Activated CD4-positive, alpha-beta T cell treated with anti-CD3 and anti-CD28 coated beads, Interleukin-2, amount 50 U/mL, for 24 hours (primary cell): Measurements from ENCODE around the gene GZMA.
"Not testable (repeated sequence)": the region's sequence is repeated elsewhere in the genome, so short reads cannot be mapped to it uniquely, and the experiment has no call there.

Experiments used
- DNase-seq, 2 donors: peaks; one replicate each; pipeline ENCODE4 v3.0.0-alpha.2; 2020; ENCODE audit warnings: low read depth in 1 of 2, low spot score in 1 of 2

GZMA gene

DNA sequence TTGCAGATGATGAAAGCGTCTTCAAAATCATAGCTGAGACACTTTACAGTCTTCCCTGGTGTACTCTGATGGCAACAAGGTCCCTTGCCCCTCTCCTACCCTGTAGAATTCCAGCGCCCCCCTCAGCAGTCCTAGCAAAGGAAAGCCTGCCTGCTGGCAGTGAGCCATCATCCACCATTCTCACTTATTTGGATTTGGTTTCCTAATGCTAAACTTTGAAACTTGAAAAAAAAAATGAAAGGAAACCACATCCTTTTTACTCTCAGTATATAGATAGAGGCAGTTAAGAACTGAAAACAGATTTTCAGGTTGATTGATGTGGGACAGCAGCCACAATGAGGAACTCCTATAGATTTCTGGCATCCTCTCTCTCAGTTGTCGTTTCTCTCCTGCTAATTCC is at the start of gene GZMA:
GZMA (plus strand) TSS at position 299 of the 400 bp plus-strand sequence; CDS start at position 336, 37 bp downstream.
- no peak for DNase-seq

DNA sequence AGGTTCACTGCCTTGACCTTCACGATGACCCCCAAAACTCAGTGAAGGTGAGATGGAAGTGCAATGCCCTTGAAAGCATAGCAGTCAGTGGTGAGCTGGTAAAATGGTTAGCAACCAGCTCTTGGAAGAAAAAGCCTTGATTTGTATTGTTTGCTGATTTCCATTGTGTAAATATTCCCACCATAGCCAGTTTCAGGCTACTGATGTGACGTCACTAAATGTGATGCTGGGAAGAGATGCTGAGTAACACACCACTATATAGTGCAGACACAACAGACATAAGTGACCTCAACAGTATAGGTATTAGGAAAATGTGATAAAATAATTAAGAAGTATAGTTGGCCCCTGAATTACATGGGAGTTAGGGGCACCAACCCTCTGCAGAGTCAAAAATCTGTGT is 47.3 kb upstream of the GZMA start:
- DNase-seq, result no peak

DNA sequence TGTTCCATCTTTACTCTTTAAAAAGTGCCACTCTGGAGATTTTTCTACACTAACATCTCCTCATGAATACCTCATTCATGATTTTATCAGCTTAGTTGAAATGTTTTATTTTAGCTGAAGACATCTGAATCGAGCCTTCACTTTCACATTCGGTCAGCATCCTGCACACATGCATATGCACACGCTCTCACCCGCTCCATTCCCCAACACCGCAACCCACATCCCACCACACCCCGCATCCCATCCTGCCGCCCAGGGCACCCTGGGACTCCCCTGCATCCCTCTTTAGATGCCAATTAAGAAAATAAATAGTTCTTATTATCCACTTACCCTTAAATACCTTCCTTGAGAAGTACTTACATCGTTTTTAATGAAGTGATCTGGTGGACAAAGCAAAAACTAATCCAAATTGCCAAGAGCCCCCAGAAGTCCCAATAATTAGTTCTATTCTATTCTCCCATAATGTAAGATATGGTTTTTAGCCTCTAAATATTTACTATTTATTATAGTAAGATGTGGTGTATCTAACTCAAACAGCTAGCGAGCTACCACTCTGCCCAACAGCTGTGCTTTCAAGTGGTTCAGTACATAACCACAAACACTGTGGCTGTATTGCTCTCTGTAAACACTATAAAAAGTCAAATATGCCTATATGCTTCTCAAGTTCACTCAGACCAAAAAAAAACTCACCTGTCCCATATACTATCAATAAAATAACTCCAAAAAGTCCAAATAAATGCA is 40.2 kb upstream of the GZMA start:
- peak; percentile 5 to 17 for DNase-seq

DNA sequence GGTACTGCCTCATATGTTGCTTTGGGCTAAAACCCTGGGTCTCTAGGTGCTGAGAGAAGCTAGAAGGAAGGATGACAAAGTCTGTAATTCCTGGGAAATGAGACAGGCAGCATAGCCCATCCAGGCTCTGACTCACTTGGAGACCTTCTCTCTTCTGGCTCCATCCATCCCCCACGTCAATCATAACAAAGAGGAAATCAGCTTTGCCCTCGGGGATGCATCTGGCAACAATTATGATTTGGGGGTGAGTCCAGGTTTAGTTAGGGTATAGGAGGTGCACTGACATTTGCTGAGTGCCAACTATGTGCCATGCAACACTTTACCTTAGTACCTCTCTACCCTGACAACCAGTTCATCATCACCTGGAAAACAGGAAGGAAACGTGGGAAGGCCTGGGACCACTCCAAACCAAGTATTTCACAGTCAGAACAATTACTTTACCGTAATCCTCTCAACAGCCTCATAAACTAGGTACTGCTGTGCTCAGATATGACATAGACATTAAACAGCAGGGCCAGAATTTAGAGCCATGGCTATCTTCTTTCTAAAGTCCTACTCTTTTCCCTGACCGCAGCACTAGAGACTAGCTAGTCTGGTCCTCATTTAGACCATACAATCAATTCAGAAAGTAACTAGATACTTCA is 39.1 kb upstream of the GZMA start:
- no peak for DNase-seq

DNA sequence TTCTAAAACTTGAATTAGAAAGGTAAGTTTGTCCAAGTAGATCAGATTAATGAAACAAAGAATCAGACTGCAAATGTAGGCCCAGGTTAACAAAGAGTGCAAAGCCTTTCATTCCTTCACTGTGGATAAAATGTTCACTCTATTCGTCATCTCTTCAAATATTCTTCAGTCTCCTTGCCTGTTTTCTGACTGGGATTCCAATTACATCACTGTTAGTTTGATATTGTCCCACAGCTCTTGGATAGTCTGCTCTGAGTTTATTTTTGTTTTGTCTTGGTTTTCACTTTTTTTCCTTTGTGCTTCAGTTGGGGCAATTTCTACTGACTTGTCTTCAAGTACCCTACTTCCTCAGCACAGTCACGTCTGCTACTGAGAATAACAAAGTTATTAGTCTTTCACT is 38.5 kb upstream of the GZMA start:
- no peak for DNase-seq

DNA sequence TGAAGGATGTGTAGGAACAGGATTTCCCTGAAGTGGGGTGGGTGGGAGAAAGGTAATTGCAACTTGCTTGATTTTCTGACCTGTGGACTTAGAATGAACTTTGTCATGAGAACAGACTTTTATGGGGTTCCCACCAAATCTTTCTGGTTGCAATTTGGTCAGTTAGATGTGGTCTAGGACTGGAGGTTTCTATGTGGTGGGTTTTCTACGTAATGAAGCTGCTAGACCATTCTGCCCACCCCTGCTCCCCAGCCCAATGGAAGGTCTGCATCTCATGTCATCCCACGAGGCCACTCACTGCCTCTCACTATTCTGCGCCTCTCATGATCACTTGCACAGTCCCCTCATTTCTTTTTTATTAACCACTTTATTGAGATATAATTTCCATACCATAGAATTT is 37.9 kb upstream of the GZMA start:
- DNase-seq, result no peak

DNA sequence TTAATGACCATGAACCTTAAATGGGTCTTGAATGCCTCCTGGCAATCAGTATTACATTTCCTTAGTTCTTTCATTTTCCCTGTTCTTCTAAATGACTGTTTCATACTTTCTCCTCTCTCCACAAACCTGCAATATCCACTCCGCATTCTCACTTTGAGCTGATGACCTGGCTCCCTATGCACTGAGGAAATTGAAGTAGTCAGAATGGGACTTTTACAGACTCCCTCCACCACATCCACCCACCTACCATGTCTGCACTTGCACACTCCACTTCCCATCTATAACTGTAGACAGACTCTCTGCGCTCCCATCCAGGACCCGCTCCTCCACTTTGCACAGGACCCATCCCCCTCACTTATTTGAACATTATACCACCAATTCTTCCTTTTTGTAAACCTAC is 36.2 kb upstream of the GZMA start:
- no peak for DNase-seq

DNA sequence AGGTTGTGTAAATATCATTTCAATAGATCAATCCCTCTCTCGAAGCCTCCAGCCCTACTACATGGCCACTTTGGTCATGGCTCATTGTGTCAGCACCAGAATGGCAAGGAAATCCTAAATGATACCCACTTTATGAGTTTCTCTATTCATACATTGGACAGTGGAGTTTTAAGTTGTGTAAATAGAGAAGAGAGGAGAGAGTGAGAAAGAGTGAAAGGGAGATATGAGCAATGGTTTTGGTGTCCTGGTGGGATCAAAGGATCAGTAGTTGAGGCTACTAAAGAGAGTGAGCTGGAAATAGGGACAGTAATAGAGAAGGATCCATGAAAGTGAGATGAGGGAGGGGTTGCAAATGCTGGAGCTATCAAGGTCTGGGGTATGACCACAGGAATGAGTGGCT is 31.5 kb upstream of the GZMA start:
- DNase-seq, result no peak

DNA sequence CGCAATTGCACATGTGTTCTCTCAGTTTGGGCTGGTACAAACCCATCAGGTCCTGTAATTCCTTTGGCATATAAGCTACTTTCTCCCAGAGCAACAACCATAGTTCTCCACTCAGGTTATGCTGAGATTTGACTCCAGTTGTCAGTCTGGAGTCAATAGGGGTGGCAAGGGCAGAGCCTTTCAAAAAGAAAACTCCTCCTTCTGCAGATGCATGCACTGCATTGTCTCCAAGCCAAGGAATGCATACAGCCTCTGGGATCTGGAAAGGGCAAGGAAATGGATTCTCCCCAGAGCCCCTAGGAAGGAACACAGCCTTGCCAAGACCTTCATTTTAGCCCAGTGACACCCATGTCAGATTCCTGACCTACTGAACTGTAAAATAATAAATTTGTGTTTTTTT is 31.0 kb upstream of the GZMA start:
- DNase-seq, result no peak

DNA sequence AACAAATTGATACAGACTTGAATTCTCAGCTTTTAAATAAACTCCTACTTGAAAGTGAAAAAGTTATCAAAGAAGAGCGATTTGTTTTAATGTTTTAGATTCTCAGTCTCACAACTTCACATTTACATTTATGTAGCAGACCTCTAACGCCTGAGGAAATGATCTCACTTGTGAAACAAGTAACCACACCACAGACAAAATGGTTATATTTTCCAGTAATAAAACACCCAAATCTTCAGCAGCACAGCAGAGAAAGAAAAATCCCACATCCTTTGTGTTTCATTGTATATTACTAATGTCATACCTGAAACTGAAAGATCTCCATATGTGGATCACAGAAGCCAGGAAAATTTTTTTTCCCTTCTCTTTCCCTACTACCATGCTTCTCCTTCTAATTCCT is 29.8 kb upstream of the GZMA start:
- no peak for DNase-seq

DNA sequence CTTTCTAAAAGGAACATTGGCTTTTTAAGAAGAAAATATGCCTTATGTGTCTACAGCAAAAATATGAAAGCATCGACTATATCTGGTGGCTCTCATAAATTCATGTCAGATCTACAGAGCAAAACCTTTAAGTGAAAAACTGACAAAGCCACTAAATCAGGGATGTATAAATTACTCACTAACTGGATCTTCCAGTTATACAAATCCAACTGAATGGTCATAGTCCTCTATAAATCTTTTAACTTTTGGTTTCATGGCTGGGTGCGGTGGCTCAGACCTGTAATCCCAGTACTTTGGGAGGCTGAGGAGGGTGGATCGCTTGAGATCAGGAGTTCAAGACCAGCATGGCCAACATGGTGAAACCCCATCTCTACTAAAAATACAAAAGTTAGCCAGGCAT is 29.2 kb upstream of the GZMA start:
- DNase-seq, result no peak

DNA sequence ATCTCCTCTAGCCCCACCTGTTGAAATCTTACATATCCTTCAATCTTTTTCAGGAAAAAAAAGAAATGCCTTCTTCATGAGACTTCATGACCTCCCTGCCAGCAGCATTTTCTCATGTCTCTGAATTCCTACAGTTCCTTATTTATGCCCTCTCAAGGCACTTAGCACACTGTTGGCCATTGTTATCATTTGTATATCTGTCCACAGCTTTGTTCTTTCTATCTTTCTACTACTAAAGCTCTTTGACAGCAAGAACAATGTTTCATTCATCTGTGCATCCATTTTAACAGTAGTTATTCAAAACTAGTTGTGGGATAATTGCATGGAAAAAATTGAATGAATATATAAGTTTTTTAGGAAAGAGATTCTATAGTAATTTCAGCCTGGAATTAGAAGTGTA is 20.9 kb upstream of the GZMA start:
- no peak for DNase-seq

DNA sequence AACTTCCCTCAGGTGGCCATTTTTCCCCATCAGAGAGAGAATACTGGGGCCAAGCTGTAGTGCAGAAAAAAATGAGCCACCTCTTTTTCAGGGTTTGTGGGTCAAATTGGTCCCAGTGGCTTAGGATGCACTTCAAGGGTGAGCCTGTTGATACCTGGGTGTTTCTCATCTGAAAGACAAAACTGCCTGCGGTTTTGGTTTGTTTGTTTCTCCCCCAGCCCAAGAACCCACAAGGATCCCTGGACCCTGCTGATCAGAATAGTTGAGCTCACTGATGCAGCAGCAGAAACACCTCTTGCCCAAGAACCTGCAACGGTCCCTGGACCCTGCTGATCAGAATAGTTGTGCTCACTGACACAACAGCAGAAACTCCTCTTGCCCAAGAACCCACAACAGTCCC is 13.1 kb upstream of the GZMA start:
- not testable (repeated sequence) for DNase-seq

DNA sequence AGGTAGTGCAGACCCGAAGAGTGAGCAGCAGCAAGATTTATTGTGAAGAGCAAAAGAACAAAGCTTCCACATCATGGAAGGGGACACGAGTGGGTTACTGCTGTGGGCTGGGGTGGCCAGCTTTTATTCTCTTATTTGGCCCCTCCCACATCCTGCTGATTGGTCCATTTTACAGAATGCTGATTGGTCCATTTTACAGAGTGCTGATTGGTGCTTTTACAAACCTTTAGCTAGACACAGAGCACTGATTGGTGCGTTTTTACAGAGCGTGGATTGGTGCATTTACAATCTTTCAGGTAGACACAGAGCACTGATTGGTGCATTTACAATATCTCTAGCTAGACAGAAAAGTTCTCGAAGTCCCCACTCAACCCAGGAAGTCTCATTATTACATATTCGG is 11.4 kb upstream of the GZMA start:
- DNase-seq, result not testable (repeated sequence)

DNA sequence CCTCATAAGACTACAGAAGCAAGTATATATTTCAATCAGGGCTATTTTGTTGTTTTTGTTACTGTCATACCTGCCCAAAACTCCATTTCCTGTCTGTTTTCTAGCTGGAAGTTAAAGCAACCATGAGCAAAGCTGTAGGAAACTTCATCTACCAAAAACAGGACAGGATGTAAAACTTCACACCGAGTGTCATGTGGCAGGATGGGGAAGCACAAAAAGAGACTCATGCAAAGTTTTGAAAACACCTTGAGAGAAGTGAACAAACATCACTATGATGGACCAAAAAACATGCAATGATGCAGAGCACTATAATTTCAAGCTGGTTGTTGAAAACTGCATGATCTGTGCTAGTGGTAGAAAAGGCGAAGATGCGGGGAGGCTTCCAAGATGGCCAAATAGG is 6.3 kb upstream of the GZMA start:
- no peak for DNase-seq

DNA sequence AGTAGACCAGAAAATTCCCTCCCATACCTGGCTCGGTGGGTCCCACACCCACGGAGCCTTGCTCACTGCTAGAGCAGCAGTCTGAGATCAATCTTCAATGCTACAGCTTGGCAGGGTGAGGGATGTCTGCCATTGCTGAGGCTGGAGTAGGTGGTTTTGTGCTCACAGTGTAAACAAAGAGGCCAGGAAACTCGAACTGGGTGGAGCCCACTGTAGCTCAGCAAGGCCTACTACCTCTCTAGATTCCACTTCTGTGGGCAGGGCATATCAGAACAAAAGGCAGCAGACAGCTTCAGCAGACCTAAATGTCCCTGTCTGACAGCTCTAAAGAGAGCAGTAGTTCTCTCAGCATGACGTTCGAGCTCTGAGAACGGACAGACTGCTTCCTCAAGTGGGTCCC is 5.6 kb upstream of the GZMA start:
- DNase-seq, result no peak

DNA sequence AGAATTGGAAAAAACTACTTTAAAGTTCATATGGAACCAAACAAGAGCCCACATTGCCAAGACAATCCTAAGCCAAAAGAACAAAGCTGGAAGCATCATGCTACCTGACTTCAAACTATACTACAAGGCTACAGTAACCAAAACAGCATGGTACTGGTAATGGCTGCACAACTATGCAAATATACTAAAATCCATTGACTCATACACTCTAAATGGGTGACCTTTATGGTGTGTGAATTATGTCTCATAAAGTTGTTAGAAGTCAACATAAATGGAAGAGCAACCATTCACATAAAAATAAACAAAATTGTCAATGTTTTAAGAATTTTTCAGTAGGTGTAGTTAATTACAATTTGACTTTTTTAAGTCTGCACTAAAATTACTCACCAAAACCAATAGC is 1.3 kb upstream of the GZMA start:
- not testable (repeated sequence) for DNase-seq

DNA sequence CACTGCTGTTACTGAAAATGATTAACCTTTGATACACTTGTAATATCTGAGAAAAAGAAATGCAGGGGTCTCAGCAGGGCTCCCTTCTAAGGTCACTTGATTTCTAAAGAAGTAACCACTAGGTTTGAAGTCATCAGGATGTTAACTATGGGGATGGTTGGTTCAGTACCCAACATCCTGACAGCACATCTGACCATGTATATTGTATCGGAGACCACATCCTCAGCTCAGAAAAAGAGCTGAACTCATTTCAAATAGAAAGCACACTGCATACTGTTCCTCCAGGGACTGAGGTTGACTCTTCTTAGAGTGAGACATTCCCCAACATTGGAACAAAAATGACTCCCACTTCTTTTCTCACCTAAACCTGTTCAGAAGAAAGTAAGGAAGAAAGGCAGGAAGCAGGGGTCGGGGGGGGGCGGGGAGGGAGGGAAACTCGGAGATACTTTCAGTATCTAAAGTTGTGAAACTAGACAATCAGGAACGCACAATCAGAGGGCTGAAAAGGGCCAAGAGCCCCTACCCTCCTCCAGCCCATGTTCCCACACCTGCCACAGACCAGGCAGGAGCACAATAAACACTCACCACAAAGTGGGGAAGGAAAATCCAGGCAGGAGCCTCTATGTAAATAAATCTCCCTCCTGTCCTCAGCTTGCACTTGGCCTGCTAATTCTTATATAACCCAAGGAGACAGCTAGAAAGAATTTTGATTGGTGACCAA is 730 bp upstream of the GZMA start:
- no peak for DNase-seq

DNA sequence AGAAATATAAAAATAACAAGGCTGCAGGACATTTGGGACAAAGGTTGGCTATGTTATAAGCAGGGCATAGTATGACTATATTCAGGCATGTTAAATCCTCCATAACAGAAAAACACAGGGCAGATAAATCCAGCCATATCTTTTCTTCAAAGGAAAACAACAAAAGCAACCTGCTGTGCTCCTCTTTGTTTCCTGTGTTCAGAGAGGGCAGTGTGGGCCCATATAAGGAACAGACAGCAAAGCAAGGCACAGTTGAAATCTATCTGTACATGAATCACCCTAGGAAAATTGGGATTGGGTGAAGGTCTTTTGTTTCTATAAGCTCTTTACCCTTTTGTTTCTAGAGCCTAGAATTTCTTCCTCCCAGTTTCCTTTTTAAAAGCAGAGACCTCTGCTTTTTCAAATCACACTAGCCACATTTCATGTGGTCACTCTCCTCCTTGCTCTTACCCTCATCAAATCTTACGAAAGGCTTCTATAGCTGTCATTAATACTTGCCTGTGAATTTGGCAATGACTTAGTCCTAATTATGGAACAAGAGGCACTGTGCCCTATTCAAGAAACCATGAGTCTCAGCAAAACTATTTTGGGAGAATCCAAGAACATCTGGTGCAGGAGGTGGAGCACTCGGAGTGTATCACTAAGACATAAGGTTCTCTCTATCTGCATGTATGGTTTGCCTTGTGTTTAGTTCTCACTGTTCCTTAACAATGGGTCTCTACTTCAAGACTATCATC is 1.8 kb downstream of the GZMA start:
- DNase-seq, result no peak

DNA sequence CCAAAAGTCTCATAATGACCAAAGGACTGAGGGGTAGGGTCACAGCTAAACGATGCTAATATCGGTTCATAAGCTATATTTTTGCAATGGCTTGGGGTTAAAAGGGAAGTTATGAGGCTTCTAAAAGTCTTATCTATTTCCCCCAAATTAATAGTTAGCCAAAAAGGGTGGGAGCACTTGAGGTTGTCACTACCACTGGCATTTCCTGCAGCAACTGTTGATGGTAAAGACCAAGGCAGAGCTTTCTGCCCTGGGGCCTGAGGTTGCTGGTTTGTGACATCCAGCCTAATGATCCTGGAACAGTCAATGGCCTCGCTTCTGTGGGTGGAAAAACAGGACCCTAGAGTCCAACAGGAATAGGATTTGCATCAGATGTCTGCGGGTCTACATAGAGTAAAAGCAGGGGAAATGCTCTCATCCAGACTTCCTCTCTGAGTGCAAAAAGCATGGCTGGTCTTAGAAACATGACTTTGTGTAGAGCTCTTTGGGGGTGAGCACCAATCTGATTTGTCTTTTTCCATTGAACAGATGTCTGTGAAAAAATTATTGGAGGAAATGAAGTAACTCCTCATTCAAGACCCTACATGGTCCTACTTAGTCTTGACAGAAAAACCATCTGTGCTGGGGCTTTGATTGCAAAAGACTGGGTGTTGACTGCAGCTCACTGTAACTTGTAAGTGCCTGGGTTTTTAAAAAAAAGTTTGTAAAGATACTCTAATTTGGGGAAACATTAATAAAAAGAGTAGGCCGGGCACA is 2.7 kb downstream of the GZMA start:
- no peak for DNase-seq

DNA sequence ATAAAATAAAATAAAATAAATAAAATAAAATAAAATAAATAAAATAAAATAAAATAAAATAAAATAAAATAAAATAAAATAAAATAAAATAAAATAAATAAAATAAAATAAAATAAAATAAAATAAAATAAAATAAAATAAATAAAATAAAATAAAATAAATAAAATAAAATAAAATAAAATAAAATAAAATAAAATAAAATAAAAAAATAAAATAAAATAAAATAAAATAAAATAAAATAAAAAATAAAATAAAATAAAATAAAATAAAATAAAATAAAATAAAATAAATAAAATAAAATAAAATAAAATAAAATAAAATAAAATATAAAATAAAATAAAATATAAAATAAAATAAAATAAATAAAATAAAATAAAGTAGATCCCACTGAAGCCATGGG is 3.5 kb downstream of the GZMA start:
- DNase-seq, result not testable (repeated sequence)
